GM11168 (cell line): Measurements from ENCODE around the gene SLC44A1.

Experiments used
- in situ Hi-C: fragments of 300-500 bp; cut with MboI; formaldehyde crosslinking; loops from one replicate; pipeline ENCODE4 v1.12.0; 2022; ENCODE audit warnings: low sequenced_read_pairs; ENCODE audit not compliant: unreplicated experiment

The SLC44A1 gene

GRCh38 chr9:105241356-105242043 is 3.0 kb upstream of the SLC44A1 start:
- in situ Hi-C loops: loop anchor here (10.0 kb wide), 1 partner anchor 173 kb away; no protein-coding TSS in a partner anchor

GRCh38 chr9:105242062-105242461 is 2.4 kb upstream of the SLC44A1 start:
- in situ Hi-C loops: loop anchor here (10.0 kb wide), 1 partner anchor 173 kb away; no protein-coding TSS in a partner anchor

- in situ Hi-C loops: loop anchor here (10.0 kb wide), 1 partner anchor 172 kb away; no protein-coding TSS in a partner anchor
Measured at GRCh38 chr9:105242557-105242956, 1.9 kb upstream of the SLC44A1 start.

GRCh38 chr9:105243015-105243686 is 1.3 kb upstream of the SLC44A1 start:
- in situ Hi-C loops: loop anchor here (10.0 kb wide), 1 partner anchor 172 kb away; no protein-coding TSS in a partner anchor

- in situ Hi-C loops: loop anchor here (10.0 kb wide), 1 partner anchor 170 kb away; no protein-coding TSS in a partner anchor
Measured at GRCh38 chr9:105244734-105245028, 230 bp downstream of the SLC44A1 start.

GRCh38 chr9:105245029-105245890 is 809 bp downstream of the SLC44A1 start:
- in situ Hi-C loops: loop anchor here (10.0 kb wide), 1 partner anchor 170 kb away; no protein-coding TSS in a partner anchor

GRCh38 chr9:105245891-105246161 is 1.4 kb downstream of the SLC44A1 start:
- in situ Hi-C loops: loop anchor here (10.0 kb wide), 1 partner anchor 169 kb away; no protein-coding TSS in a partner anchor

- in situ Hi-C loops: loop anchor here (10.0 kb wide), 1 partner anchor 168 kb away; no protein-coding TSS in a partner anchor
Measured at GRCh38 chr9:105246656-105247173, 2.3 kb downstream of the SLC44A1 start.

- in situ Hi-C loops: loop anchor here (10.0 kb wide), 1 partner anchor 166 kb away; no protein-coding TSS in a partner anchor
Measured at GRCh38 chr9:105248691-105249090, 4.2 kb downstream of the SLC44A1 start.

GRCh38 chr9:105251133-105251532 is 6.7 kb downstream of the SLC44A1 start:
- in situ Hi-C loops: loop anchor here (10.0 kb wide), 1 partner anchor 144 kb away; no protein-coding TSS in a partner anchor

- in situ Hi-C loops: loop anchor here (10.0 kb wide), 1 partner anchor 143 kb away; no protein-coding TSS in a partner anchor
Measured at GRCh38 chr9:105251733-105252404, 7.4 kb downstream of the SLC44A1 start.

- in situ Hi-C loops: loop anchor here (10.0 kb wide), 1 partner anchor 142 kb away; no protein-coding TSS in a partner anchor
Measured at GRCh38 chr9:105252405-105252756, 7.9 kb downstream of the SLC44A1 start.

GRCh38 chr9:105254226-105254625 is 9.8 kb downstream of the SLC44A1 start:
- in situ Hi-C loops: loop anchor here (10.0 kb wide), 1 partner anchor 141 kb away; no protein-coding TSS in a partner anchor

- in situ Hi-C loops: loop anchor here (10.0 kb wide), 1 partner anchor 139 kb away; no protein-coding TSS in a partner anchor
Measured at GRCh38 chr9:105255421-105255820, 11.0 kb downstream of the SLC44A1 start.

GRCh38 chr9:105256569-105256968 is 12.1 kb downstream of the SLC44A1 start:
- in situ Hi-C loops: loop anchor here (10.0 kb wide), 1 partner anchor 138 kb away; no protein-coding TSS in a partner anchor

- in situ Hi-C loops: loop anchor here (10.0 kb wide), 1 partner anchor 137 kb away; no protein-coding TSS in a partner anchor
Measured at GRCh38 chr9:105257809-105258208, 13.4 kb downstream of the SLC44A1 start.

- in situ Hi-C loops: loop anchor here (10.0 kb wide), 1 partner anchor 137 kb away; no protein-coding TSS in a partner anchor
Measured at GRCh38 chr9:105258225-105258737, 13.8 kb downstream of the SLC44A1 start.

GRCh38 chr9:105259274-105259673 is 14.8 kb downstream of the SLC44A1 start:
- in situ Hi-C loops: loop anchor here (10.0 kb wide), 1 partner anchor 136 kb away; no protein-coding TSS in a partner anchor
